Skin epidermis (tissue), 12 donors: ENCODE measurements around the gene FANCM.

Source experiments
- H3K27ac ChIP-seq, 21 experiments: fragments of 200-600 bp; sonication (generic) in 11 of 21; one replicate each; pipeline ENCODE4 v1.5.0; 2020; ENCODE audit warnings: mild to moderate bottlenecking in 3 of 21, inconsistent platforms in 2 of 21, moderate library complexity in 2 of 21
- H3K4me3 ChIP-seq, 7 experiments: fragments of 200-600 bp; sonication (generic) in 2 of 7; one replicate each; pipeline ENCODE4 v1.5.0; 2020; ENCODE audit warnings: inconsistent platforms in 2 of 7, mild to moderate bottlenecking in 2 of 7, moderate library complexity in 1 of 7

Gene FANCM, protein sequence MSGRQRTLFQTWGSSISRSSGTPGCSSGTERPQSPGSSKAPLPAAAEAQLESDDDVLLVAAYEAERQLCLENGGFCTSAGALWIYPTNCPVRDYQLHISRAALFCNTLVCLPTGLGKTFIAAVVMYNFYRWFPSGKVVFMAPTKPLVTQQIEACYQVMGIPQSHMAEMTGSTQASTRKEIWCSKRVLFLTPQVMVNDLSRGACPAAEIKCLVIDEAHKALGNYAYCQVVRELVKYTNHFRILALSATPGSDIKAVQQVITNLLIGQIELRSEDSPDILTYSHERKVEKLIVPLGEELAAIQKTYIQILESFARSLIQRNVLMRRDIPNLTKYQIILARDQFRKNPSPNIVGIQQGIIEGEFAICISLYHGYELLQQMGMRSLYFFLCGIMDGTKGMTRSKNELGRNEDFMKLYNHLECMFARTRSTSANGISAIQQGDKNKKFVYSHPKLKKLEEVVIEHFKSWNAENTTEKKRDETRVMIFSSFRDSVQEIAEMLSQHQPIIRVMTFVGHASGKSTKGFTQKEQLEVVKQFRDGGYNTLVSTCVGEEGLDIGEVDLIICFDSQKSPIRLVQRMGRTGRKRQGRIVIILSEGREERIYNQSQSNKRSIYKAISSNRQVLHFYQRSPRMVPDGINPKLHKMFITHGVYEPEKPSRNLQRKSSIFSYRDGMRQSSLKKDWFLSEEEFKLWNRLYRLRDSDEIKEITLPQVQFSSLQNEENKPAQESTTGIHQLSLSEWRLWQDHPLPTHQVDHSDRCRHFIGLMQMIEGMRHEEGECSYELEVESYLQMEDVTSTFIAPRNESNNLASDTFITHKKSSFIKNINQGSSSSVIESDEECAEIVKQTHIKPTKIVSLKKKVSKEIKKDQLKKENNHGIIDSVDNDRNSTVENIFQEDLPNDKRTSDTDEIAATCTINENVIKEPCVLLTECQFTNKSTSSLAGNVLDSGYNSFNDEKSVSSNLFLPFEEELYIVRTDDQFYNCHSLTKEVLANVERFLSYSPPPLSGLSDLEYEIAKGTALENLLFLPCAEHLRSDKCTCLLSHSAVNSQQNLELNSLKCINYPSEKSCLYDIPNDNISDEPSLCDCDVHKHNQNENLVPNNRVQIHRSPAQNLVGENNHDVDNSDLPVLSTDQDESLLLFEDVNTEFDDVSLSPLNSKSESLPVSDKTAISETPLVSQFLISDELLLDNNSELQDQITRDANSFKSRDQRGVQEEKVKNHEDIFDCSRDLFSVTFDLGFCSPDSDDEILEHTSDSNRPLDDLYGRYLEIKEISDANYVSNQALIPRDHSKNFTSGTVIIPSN (N-terminal part only)

DNA sequence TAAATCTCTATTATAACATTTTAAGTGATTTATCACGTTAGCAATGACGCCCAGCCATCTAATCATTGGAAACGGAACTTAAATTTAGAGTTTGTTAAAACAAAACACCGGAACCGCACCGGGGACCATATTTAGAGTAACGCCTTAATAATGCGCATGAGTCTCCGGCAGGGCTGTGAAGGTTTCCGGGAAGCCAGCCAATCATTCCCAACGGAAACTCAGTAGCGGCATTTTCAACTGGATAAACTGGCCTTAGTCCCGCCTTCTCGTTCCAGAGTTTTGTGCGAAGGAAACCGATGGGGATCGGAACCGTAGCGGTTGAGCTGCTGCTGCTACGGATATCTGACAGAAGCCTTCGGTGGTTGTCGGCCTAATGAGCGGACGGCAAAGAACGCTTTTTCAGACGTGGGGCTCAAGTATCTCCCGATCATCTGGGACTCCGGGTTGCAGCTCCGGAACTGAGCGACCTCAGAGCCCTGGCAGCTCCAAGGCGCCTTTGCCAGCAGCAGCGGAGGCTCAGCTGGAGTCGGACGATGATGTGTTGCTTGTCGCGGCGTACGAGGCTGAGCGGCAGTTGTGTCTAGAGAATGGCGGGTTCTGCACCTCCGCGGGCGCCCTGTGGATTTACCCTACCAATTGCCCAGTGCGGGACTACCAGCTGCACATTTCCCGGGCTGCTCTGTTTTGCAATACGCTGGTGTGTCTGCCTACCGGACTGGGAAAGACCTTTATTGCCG lies at the start of gene FANCM:
Gene FANCM, plus strand, starts transcription at position 272 of the 737 bp plus-strand sequence. Its CDS starts 102 bp downstream, at position 374.
- H3K4me3 ChIP-seq = peak within 1 kb of the TSS; percentile 57 to 86 (median 69)
- H3K27ac ChIP-seq = peak within 1 kb of the TSS; percentile 3 to 98 (median 90)

DNA sequence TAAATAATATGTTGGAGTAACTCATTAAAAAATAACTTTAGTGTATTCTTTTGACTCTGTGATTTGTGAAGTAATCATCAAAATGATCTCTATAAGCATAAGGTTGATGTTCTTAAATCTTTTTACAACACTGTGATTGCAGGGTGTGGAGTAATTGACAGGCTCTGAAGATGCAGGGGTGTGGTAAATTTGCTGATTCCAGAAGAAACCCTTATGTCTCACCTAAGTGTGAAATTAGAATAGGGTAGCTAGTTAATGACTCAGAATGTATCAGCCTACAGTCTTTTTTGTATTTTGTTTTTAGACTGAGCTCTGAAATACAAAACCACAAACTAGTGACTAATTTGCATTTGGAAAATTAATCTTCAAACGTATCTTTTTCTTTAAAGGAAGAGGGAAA lies 45.9 kb upstream of the FANCM start:
- Histone ChIP-seq H3K4me3 (no peak overlapping the region), H3K27ac (peak overlapping the region in 3 of 21 experiments; percentile 3 to 29 (median 26))

DNA sequence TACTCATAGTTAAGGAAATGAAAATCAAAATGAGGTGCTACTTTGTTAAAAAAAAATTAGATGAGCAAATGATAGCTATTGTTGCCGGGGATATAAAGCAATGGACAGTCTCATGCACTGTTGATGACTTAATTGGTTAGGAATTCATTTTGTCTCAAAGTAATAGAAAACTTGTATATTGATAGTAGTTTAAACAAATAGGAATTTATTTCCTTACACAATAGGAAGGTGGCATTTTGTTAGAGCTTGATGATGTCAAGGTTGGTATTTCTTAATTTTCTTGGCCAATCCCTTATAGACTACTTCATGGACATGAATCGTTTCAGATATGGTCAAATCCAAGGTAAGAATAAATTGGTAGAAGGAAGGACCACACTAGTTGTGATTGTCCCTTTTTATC lies 44.0 kb upstream of the FANCM start:
- no peak overlapping the region for H3K27ac ChIP-seq
- no peak overlapping the region for H3K4me3 ChIP-seq

DNA sequence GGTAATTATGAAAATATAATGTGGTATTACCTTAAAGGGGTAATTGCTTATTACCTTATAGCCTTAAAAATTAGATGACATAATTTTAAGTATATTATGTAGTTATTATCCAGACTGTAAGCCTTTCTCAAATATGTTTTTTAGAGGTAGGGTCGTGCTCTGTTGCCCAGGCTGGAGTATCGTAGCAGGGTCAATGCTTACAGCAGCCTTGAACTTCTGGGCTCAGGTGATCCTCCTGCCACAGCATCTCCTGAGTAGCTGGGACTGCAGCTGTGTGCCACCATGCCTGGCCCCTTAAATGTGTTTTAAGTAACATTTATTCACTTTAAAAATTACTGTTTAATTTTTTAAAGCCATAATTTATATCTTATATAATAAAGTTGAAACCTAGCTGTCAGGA lies 41.5 kb upstream of the FANCM start:
- Histone ChIP-seq H3K27ac (no peak overlapping the region), H3K4me3 (no peak overlapping the region)

DNA sequence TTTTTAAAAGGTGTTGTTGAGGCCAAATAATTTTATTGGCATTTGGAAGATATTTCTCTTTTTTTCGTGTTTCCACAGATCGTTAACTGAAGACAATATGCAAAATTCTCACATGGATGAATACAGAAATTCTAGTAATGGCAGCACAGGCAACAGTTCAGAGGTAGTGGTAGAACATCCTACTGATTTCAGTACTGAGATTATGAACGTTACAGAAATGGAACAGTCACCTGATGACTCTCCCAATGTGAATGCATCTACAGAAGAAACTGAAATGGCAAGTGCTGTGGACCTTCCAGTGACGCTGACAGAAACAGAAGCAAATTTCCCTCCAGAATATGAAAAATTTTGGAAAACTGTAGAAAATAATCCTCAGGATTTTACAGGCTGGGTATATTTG lies 40.6 kb upstream of the FANCM start:
- Histone ChIP-seq H3K4me3 (no peak overlapping the region), H3K27ac (no peak overlapping the region)

DNA sequence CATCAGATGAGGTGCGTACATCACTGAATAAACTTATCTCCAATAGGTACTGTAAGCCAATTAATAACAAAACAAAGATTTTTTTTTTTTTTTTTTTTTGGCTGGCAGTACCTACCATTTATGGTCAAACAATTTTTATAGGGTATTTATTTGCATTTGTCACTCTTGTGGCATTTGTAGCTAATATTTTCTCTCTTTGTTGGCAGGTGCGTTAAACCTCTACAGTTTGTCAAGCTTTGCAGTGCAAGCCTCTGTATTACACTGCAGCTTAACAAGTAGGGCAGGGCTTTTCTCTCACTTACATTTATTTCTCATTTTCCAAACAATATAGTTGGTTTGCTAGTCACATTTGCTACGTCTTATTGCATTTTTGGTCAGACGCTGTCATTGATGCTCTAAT lies 39.5 kb upstream of the FANCM start:
- Histone ChIP-seq H3K4me3 (no peak overlapping the region), H3K27ac (no peak overlapping the region)

DNA sequence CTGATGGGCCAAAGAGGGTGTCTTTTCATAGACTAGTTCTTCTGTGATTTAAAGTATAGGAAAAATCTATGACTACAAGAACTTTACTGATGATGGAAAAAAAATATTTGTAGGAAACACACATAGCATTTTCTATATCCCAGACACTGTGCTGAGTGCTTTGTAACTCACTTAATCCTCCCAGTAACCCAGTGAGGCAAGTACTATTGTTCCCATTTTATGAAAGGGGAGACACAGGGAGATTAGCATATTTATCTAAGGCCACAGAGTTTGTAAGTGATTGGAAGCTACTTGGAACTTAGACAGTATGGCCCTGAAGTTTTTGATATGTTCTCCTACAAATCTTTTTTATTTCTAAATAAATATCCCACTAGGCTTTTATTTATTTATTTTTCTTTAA lies 31.9 kb upstream of the FANCM start:
- Histone ChIP-seq H3K4me3 (no peak overlapping the region), H3K27ac (no peak overlapping the region)

DNA sequence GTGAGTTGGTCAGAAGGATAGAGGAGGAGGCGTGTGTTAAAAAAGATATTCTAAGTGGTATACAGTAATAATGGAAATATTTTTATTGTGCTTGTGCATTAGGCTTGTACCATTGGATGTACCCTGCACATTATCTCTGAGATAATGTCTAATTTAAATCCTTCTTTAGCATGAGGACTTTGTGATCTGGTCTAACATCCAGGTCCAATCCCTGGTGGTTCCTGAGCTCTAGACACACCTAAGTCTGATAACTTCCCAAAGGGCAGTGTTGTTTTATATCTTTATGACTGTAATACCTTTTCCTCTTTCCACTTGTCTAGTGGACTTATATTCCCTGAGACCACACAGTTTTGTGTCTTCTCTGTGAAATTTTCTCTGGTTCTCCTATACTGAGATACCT lies 31.2 kb upstream of the FANCM start:
- no peak overlapping the region for H3K27ac ChIP-seq
- H3K4me3 ChIP-seq = no peak overlapping the region

DNA sequence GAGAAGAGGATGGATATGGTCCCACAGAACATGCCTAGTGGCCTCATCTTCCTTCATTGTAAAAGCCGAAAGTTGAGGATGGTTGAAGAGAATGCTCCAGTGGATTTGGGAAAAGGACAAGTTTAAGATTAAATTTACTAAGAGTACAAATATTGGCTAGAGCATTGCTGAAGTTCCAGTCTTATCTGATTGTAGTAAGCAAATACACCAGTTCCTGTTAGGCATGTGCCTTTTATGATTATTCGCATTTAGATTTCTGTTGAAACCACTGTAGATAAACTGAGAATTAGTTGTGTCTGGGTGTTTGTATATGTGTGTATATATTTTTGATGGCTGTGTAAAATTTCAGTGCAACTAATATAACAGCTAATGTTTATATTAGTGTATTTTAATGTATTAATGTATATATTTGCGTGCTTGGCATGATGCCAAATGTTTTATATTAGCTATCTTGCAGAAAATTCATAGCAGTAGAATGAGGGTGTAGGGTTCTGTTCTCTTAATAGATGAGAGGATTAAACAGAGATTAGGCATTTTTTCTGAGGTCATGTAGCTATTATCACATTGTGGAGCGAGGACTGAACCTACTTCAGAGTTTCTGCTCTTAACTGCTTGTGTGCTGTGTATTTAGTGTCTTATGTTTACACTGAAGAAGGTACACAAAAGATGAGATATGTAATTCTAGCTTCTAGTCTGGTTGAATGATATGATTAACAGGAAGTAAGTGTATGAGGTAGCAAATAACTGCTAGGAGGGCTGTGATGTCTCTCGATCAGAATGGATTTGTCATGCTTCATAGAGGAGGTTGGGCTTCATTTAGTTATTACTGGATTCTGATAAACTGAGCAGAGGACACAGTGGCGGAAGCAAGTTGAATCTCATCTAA lies 22.6 kb upstream of the FANCM start:
- H3K27ac ChIP-seq = no peak overlapping the region
- H3K4me3 ChIP-seq = no peak overlapping the region

DNA sequence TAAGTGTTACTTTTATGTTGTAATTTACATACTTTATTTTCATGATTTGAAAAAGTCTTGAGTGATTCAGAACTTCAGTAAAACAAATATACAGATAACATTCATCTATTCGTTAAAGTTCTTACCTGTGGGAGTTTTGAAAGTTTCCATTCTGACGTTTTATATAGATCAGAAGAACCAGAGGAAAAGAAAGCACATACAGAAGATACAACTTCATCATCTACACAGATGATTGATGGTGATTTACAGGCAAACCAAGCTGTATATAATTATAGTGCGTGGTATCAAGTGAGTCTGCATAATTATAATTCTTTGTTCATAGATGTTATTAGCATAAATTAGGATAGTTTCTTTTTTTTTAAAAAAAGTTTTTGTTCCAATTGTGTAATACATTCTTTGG lies 21.4 kb upstream of the FANCM start:
- H3K27ac ChIP-seq = no peak overlapping the region
- H3K4me3 ChIP-seq = no peak overlapping the region

DNA sequence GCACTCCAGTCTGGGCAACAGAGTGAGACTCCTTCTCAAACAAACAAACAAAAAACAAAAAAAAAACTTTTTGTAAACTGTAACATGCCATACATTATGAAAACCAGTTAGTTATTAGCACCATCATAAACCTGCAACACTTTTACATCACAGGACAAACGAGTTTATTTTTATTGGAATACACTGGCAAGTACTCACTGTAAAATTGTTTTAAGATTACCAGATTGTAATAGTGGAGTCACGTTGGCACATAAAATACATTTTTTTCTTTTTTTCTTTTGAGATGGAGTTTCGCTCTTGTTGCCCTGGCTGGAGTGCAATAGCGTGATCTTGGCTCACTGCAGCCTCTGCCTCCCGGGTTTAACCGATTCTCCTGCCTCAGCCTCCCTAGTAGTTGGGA lies 17.1 kb upstream of the FANCM start:
- H3K4me3 ChIP-seq = no peak overlapping the region
- H3K27ac ChIP-seq = no peak overlapping the region

DNA sequence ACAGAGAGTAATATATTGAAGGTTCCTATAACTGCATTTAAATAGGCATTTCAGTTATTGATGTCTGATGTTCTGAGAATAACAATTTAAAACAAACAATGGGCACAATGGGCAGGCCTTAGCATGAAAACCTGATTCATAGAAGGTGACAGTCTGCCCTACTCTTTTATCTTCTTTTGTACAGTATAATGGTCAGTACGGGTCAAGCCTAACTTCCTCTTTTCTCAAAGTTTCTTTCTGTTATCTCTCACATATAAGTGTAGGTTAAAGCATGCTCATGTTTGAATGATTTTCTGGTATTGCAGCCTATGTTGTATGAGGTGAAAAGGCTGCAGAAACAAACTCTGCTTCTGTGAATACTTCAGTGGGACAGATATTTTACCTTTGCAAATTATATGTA lies 15.6 kb upstream of the FANCM start:
- Histone ChIP-seq H3K27ac (no peak overlapping the region), H3K4me3 (no peak overlapping the region)

DNA sequence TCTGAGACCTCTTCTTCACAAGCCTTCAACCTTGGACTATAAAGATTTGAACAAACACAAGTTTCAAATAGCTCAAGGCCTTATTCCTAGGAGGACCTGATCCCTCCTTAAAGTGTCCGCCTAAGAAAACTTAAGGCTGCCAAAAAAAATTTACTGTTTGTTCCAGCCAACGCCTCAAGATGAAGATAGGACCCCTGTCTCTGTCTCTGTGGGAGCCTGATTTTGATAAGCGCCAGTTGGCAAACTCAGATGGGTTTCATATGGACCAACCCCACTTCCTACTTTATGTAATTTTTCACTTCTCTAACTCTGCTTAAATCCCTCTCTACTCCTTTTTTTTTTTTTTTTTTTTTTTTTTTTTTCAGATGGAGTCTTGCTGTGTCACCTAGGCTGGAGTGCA lies 12.5 kb upstream of the FANCM start:
- no peak overlapping the region for H3K27ac ChIP-seq
- no peak overlapping the region for H3K4me3 ChIP-seq

DNA sequence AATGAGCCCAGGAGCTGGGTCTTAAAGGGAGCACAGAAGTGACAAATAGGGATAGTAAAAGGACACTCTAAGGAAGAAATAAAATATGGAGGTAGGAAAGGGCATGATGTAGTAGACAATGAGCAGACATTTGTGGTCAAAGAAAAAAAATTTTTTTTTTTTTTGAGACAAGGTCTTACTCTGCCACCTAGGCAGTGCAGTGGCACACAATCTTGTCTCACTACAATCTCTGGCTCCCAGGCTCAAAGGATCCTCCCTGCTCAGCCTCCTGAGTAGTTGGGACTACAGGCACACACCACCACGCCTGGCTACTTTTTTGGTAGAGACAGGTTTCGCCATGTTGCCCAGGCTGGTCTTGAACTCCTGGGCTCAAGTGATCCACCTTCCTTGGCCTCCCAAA lies 10.0 kb upstream of the FANCM start:
- Histone ChIP-seq H3K4me3 (no peak overlapping the region), H3K27ac (no peak overlapping the region)

DNA sequence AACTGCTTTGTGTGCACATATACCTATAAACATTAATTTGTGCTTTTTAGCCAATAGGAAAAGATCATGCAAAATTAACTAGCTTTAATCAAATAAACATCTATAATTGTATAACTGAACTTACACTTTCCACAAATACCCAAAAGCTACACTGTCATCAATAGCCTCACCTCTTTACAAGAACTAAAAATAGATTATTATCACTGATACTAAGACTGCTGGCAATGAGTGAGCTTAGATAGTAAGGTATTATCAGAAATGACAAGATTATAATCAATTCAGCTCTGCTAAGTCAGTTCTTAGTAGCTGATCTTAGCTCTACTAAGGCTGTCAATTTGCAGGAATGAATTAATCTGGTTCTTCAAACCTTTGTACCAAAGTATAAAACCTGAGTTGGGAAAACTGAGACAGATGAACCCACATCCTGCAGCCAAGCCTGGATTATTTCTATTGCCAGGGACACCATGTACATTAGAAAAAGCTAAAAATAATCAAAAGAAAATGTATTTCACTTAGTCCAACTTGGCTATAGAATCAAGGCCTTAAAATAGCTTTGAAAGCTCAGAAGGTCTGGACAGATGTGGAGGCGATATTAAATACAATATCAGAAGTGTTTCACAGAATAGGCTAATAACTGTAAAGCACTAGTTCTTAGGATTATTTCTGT lies 6.6 kb upstream of the FANCM start:
- no peak overlapping the region for H3K27ac ChIP-seq
- H3K4me3 ChIP-seq = no peak overlapping the region

DNA sequence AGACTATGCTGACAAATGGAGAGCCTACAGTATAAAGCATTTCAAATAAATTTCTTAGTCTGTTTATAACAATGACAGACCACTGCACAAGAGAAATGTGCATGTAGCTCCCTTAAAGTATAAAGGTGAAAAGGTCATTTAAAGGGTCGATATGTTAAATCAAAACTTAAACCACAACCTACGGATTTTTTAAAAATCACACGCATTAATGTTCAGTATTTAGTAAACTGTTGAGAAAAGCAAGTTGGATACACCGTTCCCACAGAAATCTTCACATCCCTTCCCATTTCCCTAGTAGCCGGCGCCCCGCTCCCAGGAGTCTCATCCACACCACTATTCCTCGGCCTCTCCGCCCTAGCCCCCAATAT lies 2.1 kb upstream of the FANCM start:
- Histone ChIP-seq H3K4me3 (peak overlapping the region; percentile 57 to 86 (median 69)), H3K27ac (peak overlapping the region; percentile 71 to 98 (median 91))

DNA sequence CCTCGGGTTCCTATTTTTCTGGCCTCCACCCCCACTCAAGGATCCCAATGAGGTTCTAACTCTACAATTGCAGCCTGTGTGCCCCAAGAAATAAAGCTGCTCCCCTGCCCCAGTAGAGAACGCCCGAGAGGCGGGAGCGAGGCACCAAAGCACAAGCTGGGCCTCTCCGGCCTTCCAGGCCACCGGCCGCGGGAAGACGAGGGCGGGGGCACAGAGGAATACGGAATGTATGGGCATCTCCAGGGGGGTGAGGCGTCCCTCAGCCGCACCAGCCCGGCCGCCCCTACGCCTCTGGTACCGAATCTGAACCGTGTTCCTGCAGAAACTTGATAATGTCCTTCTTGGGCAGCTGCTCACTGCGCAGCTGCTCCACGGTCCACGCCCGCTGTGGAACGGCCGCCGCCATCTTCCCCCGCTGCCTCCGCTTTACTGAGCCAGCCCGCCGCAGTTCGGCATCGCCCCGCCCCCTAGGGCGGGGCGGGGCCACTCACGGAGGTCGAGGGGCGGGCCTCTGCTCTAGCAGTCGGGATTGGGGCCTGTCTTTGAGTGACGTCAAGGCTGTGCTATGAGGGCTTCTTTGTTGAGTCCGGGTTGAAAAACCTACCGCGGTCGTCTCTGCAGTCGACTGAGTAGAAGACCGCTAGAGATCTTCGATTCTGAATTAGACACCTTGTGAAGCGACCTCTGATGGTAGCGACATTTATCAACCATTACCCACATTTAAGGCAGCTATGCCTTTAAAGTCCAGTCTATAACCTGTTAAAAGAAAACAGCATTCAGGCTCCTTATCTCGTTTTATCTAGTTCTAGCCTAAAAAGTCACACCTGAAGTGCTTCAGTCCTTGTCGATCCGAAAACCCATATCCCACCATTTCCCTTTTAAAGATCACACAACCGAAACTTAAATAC lies 1.4 kb upstream of the FANCM start, which contains the start of gene FKBP3:
Gene FKBP3, minus strand, starts transcription at position 431 of the 908 bp plus-strand sequence. Its CDS starts 25 bp downstream, at position 406.
- H3K4me3 ChIP-seq = peak within 1 kb of the TSS; percentile 57 to 86 (median 69)
- H3K27ac ChIP-seq = peak within 1 kb of the TSS; percentile 71 to 98 (median 91)
